Kidney (tissue), 14 donors: ENCODE results near the gene THSD4. TPM values are rescaled to one million over a fixed set of nuclear protein-coding genes. Genes with fewer than 3 reads are reported as not detected.

Experiments used
- DNase-seq, 5 donors: peaks; one replicate each; pipeline ENCODE4 v3.0.0-alpha.2; 2013 to 2020
- FAIRE-seq: peaks from 2 replicates; lab custom pipeline; 2012; peaks lifted over from hg19 to GRCh38; lab: Jason Lieb, UNC
- H3K27ac ChIP-seq, 2 donors: one replicate each; pipeline ENCODE4 v1.7.0; 2013; ENCODE audit warnings: low read depth in 2 of 2, low read length in 2 of 2, inconsistent platforms in 1 of 2
- H3K27me3 ChIP-seq: one replicate; pipeline ENCODE4 v1.7.1; 2013; ENCODE audit warnings: low read length, inconsistent platforms; ENCODE audit not compliant: control insufficient read depth, insufficient read depth
- H3K36me3 ChIP-seq, 3 donors: one replicate each; pipeline versions ENCODE4 v1.7.0 to v1.7.1; 2013; ENCODE audit warnings: low read length in 3 of 3, control low read depth in 1 of 3, inconsistent platforms in 1 of 3; ENCODE audit not compliant: insufficient read depth in 3 of 3, control insufficient read depth in 2 of 3
- H3K4me1 ChIP-seq, 3 donors: one replicate each; pipeline versions ENCODE4 v1.7.0 to v1.7.1; 2013; ENCODE audit warnings: low read length in 3 of 3, inconsistent platforms in 1 of 3, low read depth in 1 of 3; ENCODE audit not compliant: control insufficient read depth in 2 of 3, insufficient read depth in 2 of 3
- H3K4me3 ChIP-seq, 3 donors: one replicate each; pipeline versions ENCODE4 v1.7.0 to v1.8.1; 2013; ENCODE audit warnings: low read length in 3 of 3, control low read depth in 1 of 3, inconsistent platforms in 1 of 3
- H3K9ac ChIP-seq, 3 donors: one replicate each; pipeline versions ENCODE4 v1.7.0 to v1.7.1; 2013; ENCODE audit warnings: low read length in 3 of 3, control low read depth in 1 of 3, inconsistent platforms in 1 of 3
- H3K9me3 ChIP-seq, 3 donors: one replicate each; pipeline versions ENCODE4 v1.7.0 to v1.7.1; 2013; ENCODE audit warnings: low read length in 3 of 3, control low read depth in 1 of 3, inconsistent platforms in 1 of 3; ENCODE audit not compliant: control insufficient read depth in 2 of 3, insufficient read depth in 1 of 3
- intact Hi-C: fragments of 100-400 bp; cut with DNase I; formaldehyde crosslinking; loops from one replicate; pipeline ENCODE4 v1.11.1; 2022
- polyA plus RNA-seq: library from polyadenylated mRNA; stranded (reverse); fragments of 350-450 nt; fragmentation: Illumina TruSeq; extraction: RNeasy Lipid Tissue Mini Kit (QIAGEN cat#74804); gene quantifications from one replicate; pipeline ENCODE4 v1.2.3, GENCODE V29; 2014; ENCODE audit warnings: low read depth, low replicate concordance; ENCODE audit not compliant: insufficient read depth
- total RNA-seq: library from RNA; stranded (reverse); fragmentation: NEBNext Ultra II Directional; extraction: Animal tissue kit (Norgen Biotek cat#: 25700); gene quantifications from one replicate; pipeline ENCODE4 v1.2.1, GENCODE V29; 2021
- TF ChIP-seq, protein P1 (sequence below): IDR thresholded peaks from 3 replicates; pipeline ENCODE4 v1.5.1; 2012; ENCODE audit warnings: mild to moderate bottlenecking, moderate library complexity, borderline replicate concordance; ENCODE audit not compliant: insufficient read depth; ENCODE audit errors: extremely low read depth
- donor health status: control.
- donor health status: control.
- donor health status: control.
- donor health status: control.
- donor health status: control.
- donor health status: DM: yes; HTN: yes; CAD: no.
- donor health status: Normal renal cell carcinoma (clear cell type).

Gene THSD4
- total and polyA plus RNA-seq, 2 donors from 2014 or later, result 9.4 to 36.3 TPM

DNA sequence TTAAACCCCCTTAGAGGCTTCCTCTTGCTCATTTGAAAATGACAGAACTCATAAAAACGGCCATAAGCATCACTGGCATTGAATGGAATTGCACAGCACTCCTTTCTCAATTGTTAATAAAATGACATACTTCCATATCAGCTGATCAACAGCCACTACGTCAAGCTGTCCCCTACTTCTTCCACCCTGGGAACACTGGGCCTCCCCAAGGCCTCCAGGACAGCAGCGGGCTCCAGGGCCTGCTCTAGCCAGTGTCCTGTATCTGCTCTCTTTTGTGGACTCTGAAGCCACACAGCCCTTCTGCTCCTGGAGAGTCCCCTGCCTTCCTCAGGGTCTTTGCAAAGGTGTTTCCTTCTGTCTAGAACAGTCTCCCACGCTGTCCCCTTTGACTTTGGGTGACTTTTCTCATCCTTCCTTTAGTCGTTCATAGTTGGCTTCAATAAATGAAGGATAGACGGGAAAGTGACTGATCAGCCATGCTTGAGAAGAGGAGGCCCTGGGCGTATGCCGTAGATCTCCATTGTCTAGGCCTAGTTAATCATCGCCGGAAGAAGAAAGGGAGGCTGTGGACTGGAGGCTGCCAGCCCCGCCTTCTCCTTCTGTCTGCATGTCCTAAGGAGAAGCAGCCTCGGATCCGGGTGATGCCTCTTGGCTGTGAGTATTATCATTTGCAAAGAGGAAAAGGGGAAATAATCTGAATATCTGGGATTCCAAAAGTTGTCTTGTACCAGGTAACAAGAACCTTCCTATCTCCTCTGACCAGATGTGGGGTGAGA is 4.7 kb upstream of the THSD4 start:
- intact Hi-C loops, result loop anchor here (10.0 kb wide), 1 partner anchor 324 kb away; no protein-coding TSS in a partner anchor
- H3K27ac ChIP-seq, result no peak overlapping the region

DNA sequence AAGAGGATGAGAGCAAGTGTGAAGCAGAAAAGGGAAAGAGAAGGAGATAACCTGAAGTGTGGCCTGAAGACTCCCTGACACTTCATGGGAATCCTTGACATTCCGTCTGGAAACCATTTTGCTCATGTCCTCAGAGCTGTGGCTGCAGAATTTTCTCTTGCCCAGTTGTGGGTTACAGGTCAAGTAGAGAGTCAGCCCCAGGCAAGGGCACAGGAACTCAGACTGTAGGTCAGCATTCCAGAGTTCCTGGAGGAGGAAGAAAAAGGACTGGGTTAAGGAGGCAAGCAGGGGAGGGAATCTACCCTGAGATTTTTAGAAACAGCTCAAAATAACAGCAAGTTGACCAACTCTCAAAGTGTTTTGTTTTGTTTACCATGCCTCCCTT is 4.1 kb upstream of the THSD4 start:
- peaks cover 0 to 12% (median 2%) of the 10 kb centered on the region in 3 donors for H3K4me1 ChIP-seq
- no peak for FAIRE-seq
- intact Hi-C loops, result loop anchor here (10.0 kb wide), 1 partner anchor 324 kb away; no protein-coding TSS in a partner anchor
- H3K9me3 ChIP-seq, result no peaks in the 10 kb centered on the region
- H3K27me3 ChIP-seq, result no peaks in the 10 kb centered on the region
- H3K27ac ChIP-seq, result no peak overlapping the region
- TF ChIP-seq, protein P1, sequence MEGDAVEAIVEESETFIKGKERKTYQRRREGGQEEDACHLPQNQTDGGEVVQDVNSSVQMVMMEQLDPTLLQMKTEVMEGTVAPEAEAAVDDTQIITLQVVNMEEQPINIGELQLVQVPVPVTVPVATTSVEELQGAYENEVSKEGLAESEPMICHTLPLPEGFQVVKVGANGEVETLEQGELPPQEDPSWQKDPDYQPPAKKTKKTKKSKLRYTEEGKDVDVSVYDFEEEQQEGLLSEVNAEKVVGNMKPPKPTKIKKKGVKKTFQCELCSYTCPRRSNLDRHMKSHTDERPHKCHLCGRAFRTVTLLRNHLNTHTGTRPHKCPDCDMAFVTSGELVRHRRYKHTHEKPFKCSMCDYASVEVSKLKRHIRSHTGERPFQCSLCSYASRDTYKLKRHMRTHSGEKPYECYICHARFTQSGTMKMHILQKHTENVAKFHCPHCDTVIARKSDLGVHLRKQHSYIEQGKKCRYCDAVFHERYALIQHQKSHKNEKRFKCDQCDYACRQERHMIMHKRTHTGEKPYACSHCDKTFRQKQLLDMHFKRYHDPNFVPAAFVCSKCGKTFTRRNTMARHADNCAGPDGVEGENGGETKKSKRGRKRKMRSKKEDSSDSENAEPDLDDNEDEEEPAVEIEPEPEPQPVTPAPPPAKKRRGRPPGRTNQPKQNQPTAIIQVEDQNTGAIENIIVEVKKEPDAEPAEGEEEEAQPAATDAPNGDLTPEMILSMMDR, result no peak
- no peak overlapping the region for H3K4me3 ChIP-seq
- no peak for DNase-seq
- H3K36me3 ChIP-seq, result no peaks in the 10 kb centered on the region
- no peak overlapping the region for H3K9ac ChIP-seq

More for the DNA sequence above, 4.7 kb upstream of the THSD4 start:
- Histone ChIP-seq H3K4me1 (peaks cover 0 to 12% (median 2%) of the 10 kb centered on the region in 3 donors), H3K27me3 (no peaks in the 10 kb centered on the region), H3K4me3 (no peak overlapping the region), H3K9ac (no peak overlapping the region), H3K9me3 (no peaks in the 10 kb centered on the region), H3K36me3 (no peaks in the 10 kb centered on the region)
- TF ChIP-seq, protein P1, result no peak
- no peak for FAIRE-seq
- no peak for DNase-seq

DNA sequence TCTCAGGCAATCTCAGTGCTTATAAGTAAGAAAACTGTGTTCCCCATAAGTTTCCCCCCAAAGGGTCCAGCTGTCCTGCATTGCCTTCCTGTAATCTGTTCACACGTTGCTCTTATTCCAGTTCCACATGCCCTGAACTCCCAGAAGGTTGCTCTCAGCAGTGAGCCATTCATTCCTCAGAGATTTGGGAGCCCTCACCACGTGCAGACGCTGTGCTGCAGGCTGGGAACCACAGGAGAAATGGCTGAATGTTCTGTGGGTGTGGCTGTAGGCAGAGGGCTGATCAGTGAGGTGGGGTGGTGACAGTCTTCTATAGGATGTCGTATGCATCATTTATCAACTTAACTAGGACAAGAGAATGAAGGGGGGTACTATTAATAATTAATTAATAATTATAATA is 3.3 kb upstream of the THSD4 start:
- peaks cover 0 to 12% (median 2%) of the 10 kb centered on the region in 3 donors for H3K4me1 ChIP-seq
- no peaks in the 10 kb centered on the region for H3K9me3 ChIP-seq
- no peaks in the 10 kb centered on the region for H3K27me3 ChIP-seq
- intact Hi-C loops, result loop anchor here (10.0 kb wide), 1 partner anchor 323 kb away; no protein-coding TSS in a partner anchor
- FAIRE-seq (no peak), DNase-seq (no peak)
- TF ChIP-seq, protein P1, result no peak
- peak overlapping the region in 1 of 2 donors; percentile 2 for H3K27ac ChIP-seq
- no peak overlapping the region for H3K9ac ChIP-seq
- no peak overlapping the region for H3K4me3 ChIP-seq
- H3K36me3 ChIP-seq, result no peaks in the 10 kb centered on the region
